HepG2 (cell line): Measurements from ENCODE around the gene PAQR3. TPM values are rescaled to one million over a fixed set of nuclear protein-coding genes. Genes with fewer than 3 reads are reported as not detected.

ENCODE experiments used
- FOXK2 ChIP-seq: fragments of 450-650 bp; IDR thresholded peaks from 2 replicates; pipeline ENCODE4 v1.6.1; 2016
- HHEX ChIP-seq: IDR thresholded peaks from 2 replicates; pipeline ENCODE4 v1.6.1; 2016; ENCODE audit warnings: control low read depth
- KAT7 ChIP-seq: IDR thresholded peaks from 2 replicates; pipeline ENCODE4 v1.6.1; 2018; ENCODE audit warnings: borderline replicate concordance, missing compliant biosample characterization
- MXI1 ChIP-seq: IDR thresholded peaks from 3 replicates; pipeline ENCODE4 v1.6.1; 2012; ENCODE audit warnings: low read depth, low read length, inconsistent platforms, borderline replicate concordance
- MYC ChIP-seq: sonication (generic); formaldehyde crosslinking; IDR thresholded peaks from 2 replicates; pipeline ENCODE4 v1.9.0; 2021; ENCODE audit warnings: missing genetic modification reagents, borderline replicate concordance
- NFRKB ChIP-seq: fragments of 450-650 bp; IDR thresholded peaks from 2 replicates; pipeline ENCODE4 v1.6.1; 2017
- RAD21 ChIP-seq: fragments of 450-650 bp; formaldehyde crosslinking; IDR thresholded peaks from 2 replicates; pipeline ENCODE4 v1.5.0; 2020; ENCODE audit warnings: mild to moderate bottlenecking
- SIN3B ChIP-seq: fragments of 150-350 bp; IDR thresholded peaks from 2 replicates; pipeline ENCODE4 v1.6.1; 2014; ENCODE audit warnings: low read length
- SPEN ChIP-seq: sonication (generic); formaldehyde crosslinking; IDR thresholded peaks from 2 replicates; pipeline ENCODE4 v1.5.1; 2020; ENCODE audit warnings: low read depth, mild to moderate bottlenecking, missing genetic modification reagents
- YY1 ChIP-seq: IDR thresholded peaks from 2 replicates; pipeline ENCODE4 v1.6.1; 2011; ENCODE audit warnings: low read length, low read depth, moderate library complexity, mild to moderate bottlenecking; ENCODE audit not compliant: insufficient read depth, insufficient replicate concordance
- ZMYM4 ChIP-seq: sonication (generic); formaldehyde crosslinking; IDR thresholded peaks from 2 replicates; pipeline ENCODE4 v1.8.1; 2023; ENCODE audit warnings: mild to moderate bottlenecking, missing genetic modification reagents
- ZNF431 ChIP-seq: sonication (generic); formaldehyde crosslinking; IDR thresholded peaks from 2 replicates; pipeline ENCODE4 v1.9.0; 2022; ENCODE audit warnings: missing genetic modification reagents, low read depth, mild to moderate bottlenecking, borderline replicate concordance
- ZNF878 ChIP-seq: sonication (generic); formaldehyde crosslinking; IDR thresholded peaks from 2 replicates; pipeline ENCODE4 v1.8.1; 2023; ENCODE audit warnings: mild to moderate bottlenecking, missing genetic modification reagents, moderate library complexity
- polyA plus RNA-seq, 8 experiments: library from polyadenylated mRNA; depleted of rRNA in 3 of 8; stranded (reverse) in 7 of 8; unstranded in 1 of 8; fragments of >200 nt; fragmentation: Illumina TruSeq in 4 of 8; extraction: Trizol in 4 of 8; gene quantifications; 2 replicates each; pipeline versions ENCODE4 v1.2.1 to v1.2.3, GENCODE V29; 2011 to 2016; ENCODE audit warnings: low read depth in 4 of 8, missing spikeins in 1 of 8, mixed read lengths in 1 of 8; ENCODE audit not compliant: insufficient read depth in 1 of 8
- total RNA-seq, 5 experiments: library from RNA; depleted of rRNA; stranded (reverse); fragments of >200 nt; fragmentation: Illumina TruSeq; extraction: Trizol; gene quantifications; 2 replicates each; pipeline ENCODE4 v1.2.3, GENCODE V29; 2016; ENCODE audit warnings: low read depth in 1 of 5
- TF ChIP-seq, protein P1 (sequence below): sonication (generic); formaldehyde crosslinking; IDR thresholded peaks from 2 replicates; pipeline ENCODE4 v1.5.0; 2020; ENCODE audit warnings: mild to moderate bottlenecking, missing genetic modification reagents, borderline replicate concordance
- TF ChIP-seq, protein P2 (sequence below): sonication (generic); formaldehyde crosslinking; IDR thresholded peaks from 2 replicates; pipeline ENCODE4 v1.5.1; 2020; ENCODE audit warnings: missing genetic modification reagents, mild to moderate bottlenecking, borderline replicate concordance
- TF ChIP-seq, protein P3 (sequence below): sonication (generic); formaldehyde crosslinking; IDR thresholded peaks from 2 replicates; pipeline ENCODE4; 2020; ENCODE audit warnings: missing genetic modification reagents, mild to moderate bottlenecking, borderline replicate concordance
- TF ChIP-seq, protein P4 (sequence below): sonication (generic); formaldehyde crosslinking; IDR thresholded peaks from 2 replicates; pipeline ENCODE4 v1.5.0; 2020; ENCODE audit warnings: mild to moderate bottlenecking, missing genetic modification reagents
- TF ChIP-seq, protein P5 (sequence below): IDR thresholded peaks from 2 replicates; pipeline ENCODE4 v1.6.1; 2016; ENCODE audit warnings: low read depth, control low read depth

The PAQR3 gene
- total and polyA plus RNA-seq, 2 of the 13 experiments (the other 11 are each of a cell fraction or from before 2014, with no cell fraction given): 9.9 to 13.6 TPM

DNA sequence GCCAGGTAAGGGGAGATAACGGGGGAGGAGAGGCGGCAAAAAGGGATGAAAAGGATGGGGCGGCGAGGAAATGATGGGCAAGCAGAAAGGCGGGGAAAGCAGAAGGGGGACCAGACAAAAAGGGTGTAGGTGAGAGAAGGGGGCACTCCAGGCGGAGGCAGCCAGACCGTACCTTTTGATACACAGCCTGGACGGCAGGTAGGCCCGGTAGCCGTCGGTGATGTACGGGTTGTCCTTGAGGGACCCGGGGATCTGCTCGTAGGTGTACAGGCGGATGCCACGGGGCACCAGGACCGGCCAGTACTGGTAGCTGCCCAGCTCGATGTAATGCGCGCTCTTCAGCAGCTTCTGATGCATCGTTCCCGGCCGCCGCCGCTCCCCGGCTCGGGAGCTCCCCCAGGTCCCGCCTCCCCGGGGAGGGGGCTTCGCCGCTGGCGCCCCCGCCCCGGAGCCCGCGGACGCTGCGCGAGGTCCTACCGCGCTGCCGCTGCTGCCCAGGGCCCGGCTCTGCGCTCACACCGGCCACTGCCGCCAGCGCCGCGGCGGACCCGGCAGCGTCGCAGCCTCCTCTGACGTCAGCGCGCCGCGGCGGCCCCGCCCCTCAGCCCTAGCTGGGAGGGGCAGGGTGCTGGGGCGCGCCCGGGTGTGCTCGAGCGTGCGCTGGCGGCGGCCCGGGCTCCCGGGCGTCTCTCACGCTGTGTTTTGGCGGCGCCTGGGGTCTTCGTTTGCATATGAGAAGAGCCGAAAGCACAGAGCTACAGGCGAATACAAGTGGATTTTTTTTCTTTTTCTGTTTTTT, at the start of gene PAQR3 (continued):
- TF ChIP-seq HHEX (CRISPR knock-in tag) (no peak), SPEN (peak; percentile 48; the same call in 1 of the 2 replicates), KAT7 (no peak), ZNF878 (CRISPR knock-in tag) (no peak), SIN3B (no peak), RAD21 (0 out of 2 replicates have a peak, but pooled peaks have one; percentile 13), NFRKB (no peak), ZNF431 (CRISPR knock-in tag) (peak; percentile 72; the same call in 1 of the 2 replicates), MXI1 (peak; percentile 63; the same call in 1 of the 3 replicates), FOXK2 (no peak), MYC (0 out of 2 replicates have a peak, but pooled peaks have one; percentile 9), ZMYM4 (CRISPR knock-in tag) (peak; percentile 73), YY1 (peak; percentile 59)
- TF ChIP-seq, protein P1, sequence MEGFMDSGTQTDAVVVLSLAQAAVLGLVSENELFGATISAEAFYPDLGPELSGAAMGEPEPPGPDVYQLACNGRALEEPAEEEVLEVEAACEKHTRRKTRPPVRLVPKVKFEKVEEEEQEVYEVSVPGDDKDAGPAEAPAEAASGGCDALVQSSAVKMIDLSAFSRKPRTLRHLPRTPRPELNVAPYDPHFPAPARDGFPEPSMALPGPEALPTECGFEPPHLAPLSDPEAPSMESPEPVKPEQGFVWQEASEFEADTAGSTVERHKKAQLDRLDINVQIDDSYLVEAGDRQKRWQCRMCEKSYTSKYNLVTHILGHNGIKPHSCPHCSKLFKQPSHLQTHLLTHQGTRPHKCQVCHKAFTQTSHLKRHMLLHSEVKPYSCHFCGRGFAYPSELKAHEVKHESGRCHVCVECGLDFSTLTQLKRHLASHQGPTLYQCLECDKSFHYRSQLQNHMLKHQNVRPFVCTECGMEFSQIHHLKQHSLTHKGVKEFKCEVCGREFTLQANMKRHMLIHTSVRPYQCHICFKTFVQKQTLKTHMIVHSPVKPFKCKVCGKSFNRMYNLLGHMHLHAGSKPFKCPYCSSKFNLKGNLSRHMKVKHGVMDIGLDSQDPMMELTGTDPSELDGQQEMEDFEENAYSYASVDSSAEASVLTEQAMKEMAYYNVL (CRISPR knock-in tag): no peak
- TF ChIP-seq, protein P2, sequence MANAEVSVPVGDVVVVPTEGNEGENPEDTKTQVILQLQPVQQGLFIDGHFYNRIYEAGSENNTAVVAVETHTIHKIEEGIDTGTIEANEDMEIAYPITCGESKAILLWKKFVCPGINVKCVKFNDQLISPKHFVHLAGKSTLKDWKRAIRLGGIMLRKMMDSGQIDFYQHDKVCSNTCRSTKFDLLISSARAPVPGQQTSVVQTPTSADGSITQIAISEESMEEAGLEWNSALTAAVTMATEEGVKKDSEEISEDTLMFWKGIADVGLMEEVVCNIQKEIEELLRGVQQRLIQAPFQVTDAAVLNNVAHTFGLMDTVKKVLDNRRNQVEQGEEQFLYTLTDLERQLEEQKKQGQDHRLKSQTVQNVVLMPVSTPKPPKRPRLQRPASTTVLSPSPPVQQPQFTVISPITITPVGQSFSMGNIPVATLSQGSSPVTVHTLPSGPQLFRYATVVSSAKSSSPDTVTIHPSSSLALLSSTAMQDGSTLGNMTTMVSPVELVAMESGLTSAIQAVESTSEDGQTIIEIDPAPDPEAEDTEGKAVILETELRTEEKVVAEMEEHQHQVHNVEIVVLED (CRISPR knock-in tag): peak; percentile 81
- TF ChIP-seq, protein P3, sequence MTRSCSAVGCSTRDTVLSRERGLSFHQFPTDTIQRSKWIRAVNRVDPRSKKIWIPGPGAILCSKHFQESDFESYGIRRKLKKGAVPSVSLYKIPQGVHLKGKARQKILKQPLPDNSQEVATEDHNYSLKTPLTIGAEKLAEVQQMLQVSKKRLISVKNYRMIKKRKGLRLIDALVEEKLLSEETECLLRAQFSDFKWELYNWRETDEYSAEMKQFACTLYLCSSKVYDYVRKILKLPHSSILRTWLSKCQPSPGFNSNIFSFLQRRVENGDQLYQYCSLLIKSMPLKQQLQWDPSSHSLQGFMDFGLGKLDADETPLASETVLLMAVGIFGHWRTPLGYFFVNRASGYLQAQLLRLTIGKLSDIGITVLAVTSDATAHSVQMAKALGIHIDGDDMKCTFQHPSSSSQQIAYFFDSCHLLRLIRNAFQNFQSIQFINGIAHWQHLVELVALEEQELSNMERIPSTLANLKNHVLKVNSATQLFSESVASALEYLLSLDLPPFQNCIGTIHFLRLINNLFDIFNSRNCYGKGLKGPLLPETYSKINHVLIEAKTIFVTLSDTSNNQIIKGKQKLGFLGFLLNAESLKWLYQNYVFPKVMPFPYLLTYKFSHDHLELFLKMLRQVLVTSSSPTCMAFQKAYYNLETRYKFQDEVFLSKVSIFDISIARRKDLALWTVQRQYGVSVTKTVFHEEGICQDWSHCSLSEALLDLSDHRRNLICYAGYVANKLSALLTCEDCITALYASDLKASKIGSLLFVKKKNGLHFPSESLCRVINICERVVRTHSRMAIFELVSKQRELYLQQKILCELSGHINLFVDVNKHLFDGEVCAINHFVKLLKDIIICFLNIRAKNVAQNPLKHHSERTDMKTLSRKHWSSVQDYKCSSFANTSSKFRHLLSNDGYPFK (CRISPR knock-in tag): no peak
- TF ChIP-seq, protein P4, sequence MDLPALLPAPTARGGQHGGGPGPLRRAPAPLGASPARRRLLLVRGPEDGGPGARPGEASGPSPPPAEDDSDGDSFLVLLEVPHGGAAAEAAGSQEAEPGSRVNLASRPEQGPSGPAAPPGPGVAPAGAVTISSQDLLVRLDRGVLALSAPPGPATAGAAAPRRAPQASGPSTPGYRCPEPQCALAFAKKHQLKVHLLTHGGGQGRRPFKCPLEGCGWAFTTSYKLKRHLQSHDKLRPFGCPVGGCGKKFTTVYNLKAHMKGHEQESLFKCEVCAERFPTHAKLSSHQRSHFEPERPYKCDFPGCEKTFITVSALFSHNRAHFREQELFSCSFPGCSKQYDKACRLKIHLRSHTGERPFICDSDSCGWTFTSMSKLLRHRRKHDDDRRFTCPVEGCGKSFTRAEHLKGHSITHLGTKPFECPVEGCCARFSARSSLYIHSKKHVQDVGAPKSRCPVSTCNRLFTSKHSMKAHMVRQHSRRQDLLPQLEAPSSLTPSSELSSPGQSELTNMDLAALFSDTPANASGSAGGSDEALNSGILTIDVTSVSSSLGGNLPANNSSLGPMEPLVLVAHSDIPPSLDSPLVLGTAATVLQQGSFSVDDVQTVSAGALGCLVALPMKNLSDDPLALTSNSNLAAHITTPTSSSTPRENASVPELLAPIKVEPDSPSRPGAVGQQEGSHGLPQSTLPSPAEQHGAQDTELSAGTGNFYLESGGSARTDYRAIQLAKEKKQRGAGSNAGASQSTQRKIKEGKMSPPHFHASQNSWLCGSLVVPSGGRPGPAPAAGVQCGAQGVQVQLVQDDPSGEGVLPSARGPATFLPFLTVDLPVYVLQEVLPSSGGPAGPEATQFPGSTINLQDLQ (CRISPR knock-in tag): peak; percentile 40; the same call in 1 of the 2 replicates
- TF ChIP-seq, protein P5, sequence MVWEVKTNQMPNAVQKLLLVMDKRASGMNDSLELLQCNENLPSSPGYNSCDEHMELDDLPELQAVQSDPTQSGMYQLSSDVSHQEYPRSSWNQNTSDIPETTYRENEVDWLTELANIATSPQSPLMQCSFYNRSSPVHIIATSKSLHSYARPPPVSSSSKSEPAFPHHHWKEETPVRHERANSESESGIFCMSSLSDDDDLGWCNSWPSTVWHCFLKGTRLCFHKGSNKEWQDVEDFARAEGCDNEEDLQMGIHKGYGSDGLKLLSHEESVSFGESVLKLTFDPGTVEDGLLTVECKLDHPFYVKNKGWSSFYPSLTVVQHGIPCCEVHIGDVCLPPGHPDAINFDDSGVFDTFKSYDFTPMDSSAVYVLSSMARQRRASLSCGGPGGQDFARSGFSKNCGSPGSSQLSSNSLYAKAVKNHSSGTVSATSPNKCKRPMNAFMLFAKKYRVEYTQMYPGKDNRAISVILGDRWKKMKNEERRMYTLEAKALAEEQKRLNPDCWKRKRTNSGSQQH (CRISPR knock-in tag): 0 out of 2 replicates have a peak, but pooled peaks have one; percentile 8
